Myocyte (in vitro differentiated cells): Measurements from ENCODE around the gene MIB2. TPM values are rescaled to one million over a fixed set of nuclear protein-coding genes. Genes with fewer than 3 reads are reported as not detected.
"Not testable (repeated sequence)": the region's sequence is repeated elsewhere in the genome, so short reads cannot be mapped to it uniquely, and the experiment has no call there.

Experiments
- DNase-seq: peaks from one replicate; pipeline ENCODE4 v3.0.0-alpha.2; 2012; ENCODE audit warnings: low read depth
- total RNA-seq: library from RNA; depleted of rRNA; stranded (reverse); fragments of >200 nt; gene quantifications from 2 replicates; pipeline ENCODE4 v1.2.3, GENCODE V29; 2014

Gene MIB2
- total RNA-seq, 1 donor from 2014 or later: 89.5 TPM

- no peak for DNase-seq
Measured at GRCh38 chr1:1626207-1627141, 11.2 kb downstream of the MIB2 start.

- DNase-seq: no peak
Measured at GRCh38 chr1:1627261-1627828, 12.0 kb downstream of the MIB2 start.

DNA sequence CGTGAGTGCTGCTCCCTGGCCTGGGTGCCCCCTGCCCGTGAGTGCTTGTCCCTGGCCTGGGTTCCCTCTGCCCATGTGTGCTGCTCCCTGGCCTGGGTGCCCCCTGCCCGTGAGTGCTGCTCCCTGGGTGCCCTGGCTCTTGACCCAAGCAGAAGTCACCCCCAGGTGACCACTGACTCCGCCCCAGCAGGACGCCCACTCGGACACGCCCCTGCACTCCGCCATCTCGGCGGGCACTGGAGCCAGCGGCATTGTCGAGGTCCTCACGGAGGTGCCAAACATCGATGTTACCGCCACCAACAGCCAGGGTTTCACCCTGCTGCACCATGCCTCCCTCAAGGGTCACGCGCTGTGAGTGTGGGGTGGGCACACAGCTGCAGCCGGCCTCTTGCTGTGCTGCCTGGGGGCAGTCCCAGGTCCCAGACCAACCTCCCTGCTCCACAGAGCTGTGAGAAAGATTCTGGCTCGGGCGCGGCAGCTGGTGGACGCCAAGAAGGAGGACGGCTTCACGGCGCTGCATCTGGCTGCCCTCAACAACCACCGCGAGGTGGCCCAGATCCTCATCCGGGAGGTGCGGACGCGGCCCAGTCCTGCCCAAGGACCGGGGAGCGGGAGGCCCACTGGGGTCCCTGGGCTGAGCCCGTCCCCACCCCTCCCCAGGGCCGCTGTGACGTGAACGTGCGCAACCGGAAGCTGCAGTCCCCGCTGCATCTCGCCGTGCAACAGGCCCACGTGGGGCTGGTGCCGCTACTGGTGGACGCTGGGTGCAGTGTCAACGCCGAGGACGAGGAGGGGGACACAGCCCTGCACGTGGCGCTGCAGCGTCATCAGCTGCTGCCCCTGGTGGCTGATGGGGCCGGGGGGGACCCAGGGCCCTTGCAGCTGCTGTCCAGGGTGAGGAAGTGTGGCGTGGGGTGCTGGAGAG lies 12.8 kb downstream of the MIB2 start:
- DNase-seq: no peak

DNA sequence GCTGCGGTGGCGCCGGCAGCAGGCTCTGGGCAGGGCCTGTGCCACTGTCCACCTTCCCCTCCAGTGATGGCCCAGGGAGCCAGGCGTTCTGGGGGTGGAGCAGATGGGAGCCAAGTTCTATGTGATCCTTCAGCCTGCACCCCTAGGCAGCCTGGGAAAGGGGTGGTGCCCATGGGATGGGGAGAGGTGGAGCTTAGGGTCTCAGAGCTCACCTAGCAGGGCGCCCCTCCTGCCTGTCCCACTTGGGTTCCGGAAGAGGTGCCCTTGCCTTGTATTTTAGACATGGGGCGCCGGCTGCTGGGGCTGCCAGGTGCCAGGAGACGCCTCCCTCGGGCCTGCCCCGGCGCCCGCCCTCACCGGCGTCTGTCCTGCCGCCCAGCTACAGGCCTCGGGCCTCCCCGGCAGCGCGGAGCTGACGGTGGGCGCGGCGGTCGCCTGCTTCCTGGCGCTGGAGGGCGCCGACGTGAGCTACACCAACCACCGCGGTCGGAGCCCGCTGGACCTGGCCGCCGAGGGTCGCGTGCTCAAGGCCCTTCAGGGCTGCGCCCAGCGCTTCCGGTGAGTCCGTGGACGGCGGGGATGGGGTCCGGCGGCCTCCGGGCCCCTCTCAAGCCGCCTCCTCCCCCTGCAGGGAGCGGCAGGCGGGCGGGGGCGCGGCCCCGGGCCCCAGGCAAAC lies 13.6 kb downstream of the MIB2 start:
- no peak for DNase-seq

- no peak for DNase-seq
Measured at GRCh38 chr1:1629430-1630190, 14.3 kb downstream of the MIB2 start.

DNA sequence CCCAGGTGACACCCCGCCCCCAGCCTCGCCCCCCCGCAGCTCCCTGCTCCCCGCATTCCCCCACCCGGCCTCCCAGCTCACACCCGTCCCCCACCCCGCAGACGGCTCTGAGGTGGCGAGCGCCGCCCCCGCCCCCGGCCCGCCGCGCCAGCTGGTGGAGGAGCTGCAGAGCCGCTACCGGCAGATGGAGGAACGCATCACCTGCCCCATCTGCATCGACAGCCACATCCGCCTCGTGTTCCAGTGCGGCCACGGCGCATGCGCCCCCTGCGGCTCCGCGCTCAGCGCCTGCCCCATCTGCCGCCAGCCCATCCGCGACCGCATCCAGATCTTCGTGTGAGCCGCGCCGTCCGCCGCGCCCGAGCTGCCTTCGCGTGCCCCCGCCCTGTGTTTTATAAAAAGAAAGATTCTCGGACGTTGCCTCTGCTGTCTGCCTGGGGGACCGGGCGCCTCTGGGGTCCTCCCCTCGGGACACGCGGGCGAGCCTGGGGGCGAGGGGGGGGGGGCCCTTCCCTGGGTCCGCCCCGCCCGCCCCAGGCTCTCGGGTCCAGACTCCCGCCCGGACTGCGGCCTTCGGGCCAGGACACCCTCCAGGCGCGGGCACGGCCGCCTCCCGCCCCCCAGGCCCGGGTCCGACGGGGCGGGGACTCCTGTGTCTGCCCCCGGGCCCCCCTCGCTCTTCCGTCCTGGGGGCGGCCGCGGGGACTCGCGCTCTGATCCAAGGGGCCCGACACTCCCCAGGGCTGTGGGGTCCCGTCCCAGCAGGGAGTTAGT lies 15.1 kb downstream of the MIB2 start:
- DNase-seq: no peak

DNA sequence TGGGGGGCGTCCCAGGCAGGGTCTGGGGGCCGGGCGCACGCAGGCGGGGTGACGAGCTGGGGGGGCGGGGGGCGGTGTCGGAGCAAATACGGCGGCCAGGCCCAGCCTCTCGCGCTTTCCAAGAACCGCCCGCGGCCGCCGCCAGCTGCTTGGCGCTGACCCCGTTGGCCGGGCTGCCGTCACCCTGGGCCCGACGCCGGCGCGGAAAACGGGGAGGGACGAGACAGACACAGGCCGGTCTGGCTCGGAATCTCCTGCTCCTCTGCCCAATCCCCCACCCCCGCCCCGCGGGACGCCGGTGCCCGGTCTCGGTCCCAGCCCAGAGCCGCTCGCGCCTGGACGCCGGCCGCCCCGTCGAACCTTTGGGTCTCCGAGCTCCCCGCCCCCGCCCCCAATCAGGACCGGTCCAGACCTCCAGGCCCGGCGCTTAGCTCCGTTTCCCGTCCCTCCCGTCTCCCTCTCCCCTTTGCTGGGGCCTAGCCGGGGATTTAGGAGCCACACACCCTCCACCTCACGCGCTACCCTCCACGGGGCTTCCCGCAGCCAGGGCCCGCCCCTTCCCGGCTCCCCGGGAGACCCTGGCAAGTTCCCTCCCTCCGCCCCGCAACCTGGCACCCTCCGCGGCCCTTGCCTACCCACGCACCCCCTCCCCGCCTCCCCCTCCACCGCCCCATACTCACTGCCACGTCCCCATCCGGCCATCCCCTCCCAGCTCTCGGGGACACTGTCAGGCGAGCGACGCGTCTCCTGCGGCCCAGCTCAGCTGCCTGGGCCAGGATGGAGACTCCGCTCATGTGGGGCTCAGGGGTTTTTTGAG lies 15.9 kb downstream of the MIB2 start:
- no peak for DNase-seq

DNA sequence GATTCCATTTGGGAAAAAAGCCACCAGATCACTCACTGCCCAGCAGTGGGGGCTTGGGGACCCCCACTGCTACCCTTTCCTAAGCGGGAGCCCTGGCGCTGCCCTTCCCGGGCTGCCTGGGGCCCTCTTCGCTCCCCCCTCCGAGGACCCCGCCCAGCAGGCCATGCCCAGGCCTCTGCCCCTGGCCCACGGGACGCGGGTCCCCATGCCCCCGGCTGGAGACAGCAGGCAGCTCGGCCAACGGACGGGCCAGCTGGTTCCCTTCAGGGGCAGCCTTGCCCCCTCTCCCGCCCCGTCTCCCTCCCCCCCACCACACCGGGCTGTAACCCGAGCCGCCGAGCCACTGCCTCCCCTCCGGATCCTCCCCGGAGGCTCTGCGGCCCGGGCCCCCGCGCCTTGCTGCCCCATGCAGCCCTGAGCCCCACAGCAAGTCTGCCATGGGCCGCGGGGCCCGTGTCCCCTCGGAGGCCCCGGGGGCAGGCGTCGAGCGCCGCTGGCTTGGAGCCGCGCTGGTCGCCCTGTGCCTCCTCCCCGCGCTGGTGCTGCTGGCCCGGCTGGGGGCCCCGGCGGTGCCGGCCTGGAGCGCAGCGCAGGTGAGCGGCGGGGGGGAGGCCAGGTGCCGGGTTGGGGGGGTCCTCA lies 16.6 kb downstream of the MIB2 start, which contains the start of gene MMP23B:
TSS of gene MMP23B (plus strand) at position 392 of the 639 bp plus-strand sequence. CDS start at position 438, 46 bp downstream.
- no peak for DNase-seq

DNA sequence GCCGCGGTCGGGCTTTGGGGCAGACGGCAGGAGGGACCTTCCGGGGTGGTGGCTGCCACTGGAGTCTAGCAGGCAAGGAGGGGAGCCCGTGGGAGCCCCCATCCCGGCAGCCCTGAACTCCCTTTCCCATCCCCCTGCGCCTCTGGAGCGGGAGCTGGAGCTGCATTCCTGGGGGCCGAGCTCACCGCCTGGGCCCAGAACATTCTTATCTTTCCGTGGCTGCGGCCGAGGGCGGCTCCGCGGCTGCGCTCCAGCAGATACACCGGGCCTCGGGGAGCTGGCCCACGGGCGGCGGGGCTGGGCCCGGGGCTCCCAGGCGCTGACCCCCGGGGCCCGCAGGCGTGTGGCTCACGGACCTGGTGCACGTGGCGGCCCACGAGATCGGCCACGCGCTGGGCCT lies 18.1 kb downstream of the MIB2 start:
- DNase-seq: not testable (repeated sequence)

- DNase-seq: not testable (repeated sequence)
Measured at GRCh38 chr1:1634613-1635012, 19.3 kb downstream of the MIB2 start.

- DNase-seq: not testable (repeated sequence)
Measured at GRCh38 chr1:1636621-1637478, 21.6 kb downstream of the MIB2 start.

- DNase-seq: not testable (repeated sequence)
Measured at GRCh38 chr1:1637479-1637875, 22.2 kb downstream of the MIB2 start.

GRCh38 chr1:1638528-1638927 lies 23.2 kb downstream of the MIB2 start:
- DNase-seq: peak; percentile 13

GRCh38 chr1:1639368-1639767 lies 24.1 kb downstream of the MIB2 start:
- DNase-seq: not testable (repeated sequence)

DNA sequence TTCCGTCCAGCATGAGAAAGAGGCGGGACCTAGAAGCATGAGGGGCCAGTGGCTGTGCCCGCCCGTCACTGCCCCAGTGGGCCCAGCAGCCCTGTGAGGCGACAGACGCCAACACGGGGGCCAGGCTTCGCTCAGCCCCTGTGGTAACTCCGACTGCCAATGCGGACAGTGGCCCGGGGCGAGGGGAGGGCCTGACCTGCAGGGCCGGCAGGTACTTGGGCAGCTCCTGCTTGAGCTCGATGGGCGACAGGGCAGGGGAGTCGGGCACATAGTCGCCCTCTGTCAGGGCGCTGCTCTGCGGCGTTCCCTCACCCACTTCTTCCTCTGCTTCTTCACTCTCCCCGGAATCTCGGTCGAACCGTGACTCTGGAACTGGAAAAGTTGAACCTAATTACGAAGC lies 24.8 kb downstream of the MIB2 start:
- not testable (repeated sequence) for DNase-seq

GRCh38 chr1:1640711-1641461 lies 25.6 kb downstream of the MIB2 start:
- not testable (repeated sequence) for DNase-seq
